ENCODE results near the gene PIK3CA. TPM values are rescaled to one million over a fixed set of nuclear protein-coding genes. Genes with fewer than 3 reads are reported as not detected.

PIK3CA gene
- total and polyA plus RNA-seq, 2 experiments from 2014 or later: 5.1 to 13.4 TPM

GRCh38 chr3:179227349-179227748 lies 79.2 kb downstream of the PIK3CA start (continued):
- TF ChIP-seq, protein P1, sequence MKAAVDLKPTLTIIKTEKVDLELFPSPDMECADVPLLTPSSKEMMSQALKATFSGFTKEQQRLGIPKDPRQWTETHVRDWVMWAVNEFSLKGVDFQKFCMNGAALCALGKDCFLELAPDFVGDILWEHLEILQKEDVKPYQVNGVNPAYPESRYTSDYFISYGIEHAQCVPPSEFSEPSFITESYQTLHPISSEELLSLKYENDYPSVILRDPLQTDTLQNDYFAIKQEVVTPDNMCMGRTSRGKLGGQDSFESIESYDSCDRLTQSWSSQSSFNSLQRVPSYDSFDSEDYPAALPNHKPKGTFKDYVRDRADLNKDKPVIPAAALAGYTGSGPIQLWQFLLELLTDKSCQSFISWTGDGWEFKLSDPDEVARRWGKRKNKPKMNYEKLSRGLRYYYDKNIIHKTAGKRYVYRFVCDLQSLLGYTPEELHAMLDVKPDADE (IDR thresholded peaks at IDR 0.05): no peak

GRCh38 chr3:179229177-179229576 lies 81.0 kb downstream of the PIK3CA start:
- H3K79me2 ChIP-seq (replicated peaks; ENCODE audit: insufficient read depth): no peaks in the 10 kb centered on the region
- H3K27me3 ChIP-seq (ENCODE audit: insufficient read depth): no peaks in the 10 kb centered on the region
- H3K27ac Mint-ChIP-seq: no peak overlapping the region
- H3K36me3 Mint-ChIP-seq (ENCODE audit: low read depth): peaks cover 18% of the 10 kb centered on the region
- no peak overlapping the region for H3K27ac ChIP-seq (ENCODE audit: low read depth)
- H3K9me2 ChIP-seq (ENCODE audit: insufficient read depth): no peaks in the 10 kb centered on the region
- H3K4me3 Mint-ChIP-seq: no peak overlapping the region
- peaks cover 16% of the 10 kb centered on the region for H3K4me1 ChIP-seq (ENCODE audit: insufficient read depth)
- H3K27me3 Mint-ChIP-seq (ENCODE audit: insufficient read depth, low read depth, poor library complexity): no peaks in the 10 kb centered on the region
- H3K36me3 ChIP-seq (ENCODE audit: insufficient read depth): peaks cover 8% of the 10 kb centered on the region; the same call in 1 of the 2 replicates
- no peak overlapping the region for H2AFZ ChIP-seq
- no peaks in the 10 kb centered on the region for H4K20me1 ChIP-seq (replicated peaks; ENCODE audit: insufficient read depth)
- no peaks in the 10 kb centered on the region for H3F3A ChIP-seq (replicated peaks; ENCODE audit: low read depth)
- no peak overlapping the region for H3K4me2 ChIP-seq
- no peak overlapping the region for H3K4me3 ChIP-seq
- H3K4me1 Mint-ChIP-seq: peaks cover 20% of the 10 kb centered on the region
- ATAC-seq (no peak), DNase-seq (ENCODE audit: low spot score) (no peak)
- H3K9me3 Mint-ChIP-seq: no peaks in the 10 kb centered on the region
- TF ChIP-seq, protein P2, sequence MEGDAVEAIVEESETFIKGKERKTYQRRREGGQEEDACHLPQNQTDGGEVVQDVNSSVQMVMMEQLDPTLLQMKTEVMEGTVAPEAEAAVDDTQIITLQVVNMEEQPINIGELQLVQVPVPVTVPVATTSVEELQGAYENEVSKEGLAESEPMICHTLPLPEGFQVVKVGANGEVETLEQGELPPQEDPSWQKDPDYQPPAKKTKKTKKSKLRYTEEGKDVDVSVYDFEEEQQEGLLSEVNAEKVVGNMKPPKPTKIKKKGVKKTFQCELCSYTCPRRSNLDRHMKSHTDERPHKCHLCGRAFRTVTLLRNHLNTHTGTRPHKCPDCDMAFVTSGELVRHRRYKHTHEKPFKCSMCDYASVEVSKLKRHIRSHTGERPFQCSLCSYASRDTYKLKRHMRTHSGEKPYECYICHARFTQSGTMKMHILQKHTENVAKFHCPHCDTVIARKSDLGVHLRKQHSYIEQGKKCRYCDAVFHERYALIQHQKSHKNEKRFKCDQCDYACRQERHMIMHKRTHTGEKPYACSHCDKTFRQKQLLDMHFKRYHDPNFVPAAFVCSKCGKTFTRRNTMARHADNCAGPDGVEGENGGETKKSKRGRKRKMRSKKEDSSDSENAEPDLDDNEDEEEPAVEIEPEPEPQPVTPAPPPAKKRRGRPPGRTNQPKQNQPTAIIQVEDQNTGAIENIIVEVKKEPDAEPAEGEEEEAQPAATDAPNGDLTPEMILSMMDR (conservative IDR thresholded peaks at IDR 0.05; ENCODE audit: low read depth in 2 of 2): no peak
- TF ChIP-seq EZH2 (IDR thresholded peaks at IDR 0.05; ENCODE audit: low read depth, unreplicated experiment): no peak
- TF ChIP-seq ZNF114 (CRISPR knock-in tag; IDR thresholded peaks at IDR 0.05): no peak
- TF ChIP-seq EZH2phosphoT487 (IDR thresholded peaks at IDR 0.05; ENCODE audit: unreplicated experiment): no peak
- no peak for TF ChIP-seq STAT1 (IDR thresholded peaks at IDR 0.05; ENCODE audit: unreplicated experiment)
- TF ChIP-seq, protein P3, sequence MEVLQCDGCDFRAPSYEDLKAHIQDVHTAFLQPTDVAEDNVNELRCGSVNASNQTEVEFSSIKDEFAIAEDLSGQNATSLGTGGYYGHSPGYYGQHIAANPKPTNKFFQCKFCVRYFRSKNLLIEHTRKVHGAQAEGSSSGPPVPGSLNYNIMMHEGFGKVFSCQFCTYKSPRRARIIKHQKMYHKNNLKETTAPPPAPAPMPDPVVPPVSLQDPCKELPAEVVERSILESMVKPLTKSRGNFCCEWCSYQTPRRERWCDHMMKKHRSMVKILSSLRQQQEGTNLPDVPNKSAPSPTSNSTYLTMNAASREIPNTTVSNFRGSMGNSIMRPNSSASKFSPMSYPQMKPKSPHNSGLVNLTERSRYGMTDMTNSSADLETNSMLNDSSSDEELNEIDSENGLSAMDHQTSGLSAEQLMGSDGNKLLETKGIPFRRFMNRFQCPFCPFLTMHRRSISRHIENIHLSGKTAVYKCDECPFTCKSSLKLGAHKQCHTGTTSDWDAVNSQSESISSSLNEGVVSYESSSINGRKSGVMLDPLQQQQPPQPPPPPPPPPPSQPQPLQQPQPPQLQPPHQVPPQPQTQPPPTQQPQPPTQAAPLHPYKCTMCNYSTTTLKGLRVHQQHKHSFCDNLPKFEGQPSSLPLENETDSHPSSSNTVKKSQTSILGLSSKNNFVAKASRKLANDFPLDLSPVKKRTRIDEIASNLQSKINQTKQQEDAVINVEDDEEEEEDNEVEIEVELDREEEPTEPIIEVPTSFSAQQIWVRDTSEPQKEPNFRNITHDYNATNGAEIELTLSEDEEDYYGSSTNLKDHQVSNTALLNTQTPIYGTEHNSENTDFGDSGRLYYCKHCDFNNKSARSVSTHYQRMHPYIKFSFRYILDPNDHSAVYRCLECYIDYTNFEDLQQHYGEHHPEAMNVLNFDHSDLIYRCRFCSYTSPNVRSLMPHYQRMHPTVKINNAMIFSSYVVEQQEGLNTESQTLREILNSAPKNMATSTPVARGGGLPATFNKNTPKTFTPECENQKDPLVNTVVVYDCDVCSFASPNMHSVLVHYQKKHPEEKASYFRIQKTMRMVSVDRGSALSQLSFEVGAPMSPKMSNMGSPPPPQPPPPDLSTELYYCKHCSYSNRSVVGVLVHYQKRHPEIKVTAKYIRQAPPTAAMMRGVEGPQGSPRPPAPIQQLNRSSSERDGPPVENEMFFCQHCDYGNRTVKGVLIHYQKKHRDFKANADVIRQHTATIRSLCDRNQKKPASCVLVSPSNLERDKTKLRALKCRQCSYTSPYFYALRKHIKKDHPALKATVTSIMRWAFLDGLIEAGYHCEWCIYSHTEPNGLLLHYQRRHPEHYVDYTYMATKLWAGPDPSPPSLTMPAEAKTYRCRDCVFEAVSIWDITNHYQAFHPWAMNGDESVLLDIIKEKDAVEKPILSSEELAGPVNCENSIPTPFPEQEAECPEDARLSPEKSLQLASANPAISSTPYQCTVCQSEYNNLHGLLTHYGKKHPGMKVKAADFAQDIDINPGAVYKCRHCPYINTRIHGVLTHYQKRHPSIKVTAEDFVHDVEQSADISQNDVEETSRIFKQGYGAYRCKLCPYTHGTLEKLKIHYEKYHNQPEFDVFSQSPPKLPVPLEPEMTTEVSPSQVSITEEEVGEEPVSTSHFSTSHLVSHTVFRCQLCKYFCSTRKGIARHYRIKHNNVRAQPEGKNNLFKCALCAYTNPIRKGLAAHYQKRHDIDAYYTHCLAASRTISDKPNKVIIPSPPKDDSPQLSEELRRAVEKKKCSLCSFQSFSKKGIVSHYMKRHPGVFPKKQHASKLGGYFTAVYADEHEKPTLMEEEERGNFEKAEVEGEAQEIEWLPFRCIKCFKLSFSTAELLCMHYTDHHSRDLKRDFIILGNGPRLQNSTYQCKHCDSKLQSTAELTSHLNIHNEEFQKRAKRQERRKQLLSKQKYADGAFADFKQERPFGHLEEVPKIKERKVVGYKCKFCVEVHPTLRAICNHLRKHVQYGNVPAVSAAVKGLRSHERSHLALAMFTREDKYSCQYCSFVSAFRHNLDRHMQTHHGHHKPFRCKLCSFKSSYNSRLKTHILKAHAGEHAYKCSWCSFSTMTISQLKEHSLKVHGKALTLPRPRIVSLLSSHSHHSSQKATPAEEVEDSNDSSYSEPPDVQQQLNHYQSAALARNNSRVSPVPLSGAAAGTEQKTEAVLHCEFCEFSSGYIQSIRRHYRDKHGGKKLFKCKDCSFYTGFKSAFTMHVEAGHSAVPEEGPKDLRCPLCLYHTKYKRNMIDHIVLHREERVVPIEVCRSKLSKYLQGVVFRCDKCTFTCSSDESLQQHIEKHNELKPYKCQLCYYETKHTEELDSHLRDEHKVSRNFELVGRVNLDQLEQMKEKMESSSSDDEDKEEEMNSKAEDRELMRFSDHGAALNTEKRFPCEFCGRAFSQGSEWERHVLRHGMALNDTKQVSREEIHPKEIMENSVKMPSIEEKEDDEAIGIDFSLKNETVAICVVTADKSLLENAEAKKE (CRISPR knock-in tag; IDR thresholded peaks at IDR 0.05): no peak
- no peak for TF ChIP-seq ZNF331 (CRISPR knock-in tag; IDR thresholded peaks at IDR 0.05; ENCODE audit: low read depth)
- TF ChIP-seq POLR2AphosphoS5 (IDR thresholded peaks at IDR 0.05; ENCODE audit: low read depth): no peak
- TF ChIP-seq REST (IDR thresholded peaks at IDR 0.05; ENCODE audit: unreplicated experiment): no peak
- TF ChIP-seq, protein P1 (IDR thresholded peaks at IDR 0.05): no peak
- TF ChIP-seq CREB1 (CRISPR knock-in tag; IDR thresholded peaks at IDR 0.05; ENCODE audit: low read depth): no peak
- TF ChIP-seq JUNB (IDR thresholded peaks at IDR 0.05; ENCODE audit: unreplicated experiment): no peak
